GM23338 (cell line): Measurements from ENCODE around the gene TMEM38A. TPM values are rescaled to one million over a fixed set of nuclear protein-coding genes. Genes with fewer than 3 reads are reported as not detected.

Experiments
- ATAC-seq: fragments of 200-7000 bp; cut with Tn5 transposase; 3 replicates; pipeline ENCODE4 v1.9.1; 2020
- DNase-seq: peaks from one replicate; pipeline ENCODE4 v3.0.0-alpha.2; 2015; ENCODE audit warnings: low spot score
- H2AFZ ChIP-seq: fragments of 200-600 bp; sonication (generic); 2 replicates; pipeline ENCODE4 v1.8.0; 2016; ENCODE audit warnings: antibody characterized with exemption, mild to moderate bottlenecking, moderate library complexity
- H3F3A ChIP-seq: fragments of 200-600 bp; sonication (generic); replicated peaks from 2 replicates; pipeline ENCODE4 v1.8.0; 2017; ENCODE audit warnings: antibody characterized with exemption, mixed run types, low read depth
- H3K27ac ChIP-seq: fragments of 200-600 bp; sonication (generic); 2 replicates; pipeline ENCODE4 v1.6.1; 2016; ENCODE audit warnings: low read depth
- H3K27me3 ChIP-seq: fragments of 200-600 bp; sonication (generic); 2 replicates; pipeline ENCODE4 v1.8.0; 2016; ENCODE audit warnings: mild to moderate bottlenecking, mixed run types, moderate library complexity; ENCODE audit not compliant: insufficient read depth
- H3K36me3 ChIP-seq: fragments of 200-600 bp; sonication (generic); 2 replicates; pipeline ENCODE4 v1.8.0; 2016; ENCODE audit warnings: mild to moderate bottlenecking; ENCODE audit not compliant: insufficient read depth
- H3K4me1 ChIP-seq: fragments of 200-600 bp; sonication (generic); 2 replicates; pipeline ENCODE4 v1.8.0; 2016; ENCODE audit warnings: mild to moderate bottlenecking, moderate library complexity; ENCODE audit not compliant: insufficient read depth
- H3K4me2 ChIP-seq: fragments of 200-600 bp; sonication (generic); 2 replicates; pipeline ENCODE4 v1.7.1; 2017; ENCODE audit warnings: mixed run types
- H3K4me3 ChIP-seq: fragments of 200-600 bp; sonication (generic); 2 replicates; pipeline ENCODE4 v1.6.1; 2016; ENCODE audit warnings: mixed run types
- H3K79me2 ChIP-seq: fragments of 200-600 bp; sonication (generic); replicated peaks from 2 replicates; pipeline ENCODE4 v1.8.0; 2017; ENCODE audit warnings: mild to moderate bottlenecking; ENCODE audit not compliant: insufficient read depth
- H3K9me2 ChIP-seq: fragments of 200-600 bp; sonication (generic); 2 replicates; pipeline ENCODE4 v1.8.0; 2017; ENCODE audit not compliant: insufficient read depth
- H4K20me1 ChIP-seq: fragments of 200-600 bp; sonication (generic); replicated peaks from 2 replicates; pipeline ENCODE4 v1.8.0; 2017; ENCODE audit warnings: mild to moderate bottlenecking; ENCODE audit not compliant: insufficient read depth
- H3K27ac Mint-ChIP-seq: 2 replicates; pipeline ENCODE4 v1.8.0; 2020; ENCODE audit warnings: inconsistent platforms, mild to moderate bottlenecking, moderate library complexity, mixed read lengths
- H3K27me3 Mint-ChIP-seq: 3 replicates; pipeline ENCODE4 v1.8.0; 2022; ENCODE audit warnings: low read depth, mild to moderate bottlenecking, moderate library complexity, mixed read lengths, inconsistent platforms; ENCODE audit not compliant: insufficient read depth, poor library complexity
- H3K36me3 Mint-ChIP-seq: 3 replicates; pipeline ENCODE4 v1.8.0; 2021; ENCODE audit warnings: low read depth, mild to moderate bottlenecking, inconsistent platforms, moderate library complexity, mixed read lengths
- H3K4me1 Mint-ChIP-seq: 3 replicates; pipeline ENCODE4 v1.8.0; 2020; ENCODE audit warnings: mild to moderate bottlenecking, inconsistent platforms, mixed read lengths
- H3K4me3 Mint-ChIP-seq: 3 replicates; pipeline ENCODE4 v1.8.0; 2021; ENCODE audit warnings: moderate library complexity, mild to moderate bottlenecking, inconsistent platforms, mixed read lengths
- H3K9me3 Mint-ChIP-seq: 3 replicates; pipeline ENCODE4 v1.8.0; 2020; ENCODE audit warnings: moderate library complexity, mild to moderate bottlenecking, inconsistent platforms, mixed read lengths
- CREB1 ChIP-seq: fragments of 250-450 bp; sonication (Bioruptor Pico); IDR thresholded peaks from 2 replicates; pipeline ENCODE4 v1.5.0; 2020; ENCODE audit warnings: low read depth, mild to moderate bottlenecking, moderate library complexity
- CTCF ChIP-seq, 2 experiments: fragments of 200-600 bp in 1 of 2; sonication (generic) in 1 of 2; conservative IDR thresholded peaks; 2 replicates each; pipeline versions ENCODE4 v1.5.1 to v1.6.1; 2016 to 2017; ENCODE audit warnings: antibody characterized with exemption in 2 of 2, low read depth in 2 of 2, mild to moderate bottlenecking in 2 of 2, moderate library complexity in 1 of 2
- ETS1 ChIP-seq: IDR thresholded peaks from 2 replicates; pipeline ENCODE4 v1.6.1; 2016; ENCODE audit warnings: antibody characterized with exemption
- EZH2 ChIP-seq: fragments of 200-600 bp; sonication (generic); IDR thresholded peaks from one replicate; pipeline ENCODE4 v1.8.0; 2017; ENCODE audit warnings: antibody characterized with exemption, mild to moderate bottlenecking, low read depth; ENCODE audit not compliant: unreplicated experiment
- EZH2phosphoT487 ChIP-seq: fragments of 200-600 bp; sonication (generic); IDR thresholded peaks from one replicate; pipeline ENCODE4 v1.8.1; 2018; ENCODE audit warnings: antibody characterized with exemption; ENCODE audit not compliant: unreplicated experiment
- NANOG ChIP-seq: IDR thresholded peaks from 2 replicates; pipeline ENCODE4 v1.6.1; 2016; ENCODE audit warnings: antibody characterized with exemption, borderline replicate concordance
- POLR2AphosphoS5 ChIP-seq: IDR thresholded peaks from 2 replicates; pipeline ENCODE4 v1.6.1; 2016; ENCODE audit warnings: antibody characterized with exemption, low read depth
- REST ChIP-seq: IDR thresholded peaks from one replicate; pipeline ENCODE4 v1.6.1; 2018; ENCODE audit warnings: antibody characterized with exemption; ENCODE audit not compliant: unreplicated experiment
- STAT1 ChIP-seq: IDR thresholded peaks from one replicate; pipeline ENCODE4 v1.6.1; 2016; ENCODE audit warnings: antibody characterized with exemption; ENCODE audit not compliant: unreplicated experiment
- ZNF114 ChIP-seq: fragments of 250-450 bp; sonication (Bioruptor Pico); IDR thresholded peaks from 2 replicates; pipeline ENCODE4 v1.5.0; 2020; ENCODE audit warnings: mild to moderate bottlenecking, moderate library complexity
- ZNF462 ChIP-seq: fragments of 250-450 bp; sonication (Bioruptor Pico); IDR thresholded peaks from 2 replicates; pipeline ENCODE4 v1.5.0; 2020; ENCODE audit warnings: mild to moderate bottlenecking, moderate library complexity
- polyA plus RNA-seq: library from polyadenylated mRNA; unstranded; fragments of >200 nt; fragmentation: Nextera tagmentation; extraction: Ambion mirVana; gene quantifications from 2 replicates; pipeline ENCODE4 v1.2.1, GENCODE V29; 2016
- total RNA-seq: library from RNA; depleted of rRNA; stranded (reverse); fragments of >200 nt; shearing (Covaris generic); gene quantifications from 2 replicates; pipeline ENCODE4 v1.2.3, GENCODE V29; 2014

TMEM38A gene
- total and polyA plus RNA-seq, 2 experiments from 2014 or later, result 5.9 to 14.1 TPM

- peaks cover 7% of the 10 kb centered on the region for H3K36me3 ChIP-seq
- H4K20me1 ChIP-seq, result no peaks in the 10 kb centered on the region
- H3K27me3 Mint-ChIP-seq, result no peaks in the 10 kb centered on the region
- DNase-seq (no peak), ATAC-seq (no peak)
- H3K4me3 ChIP-seq, result no peak overlapping the region
- H3K9me2 ChIP-seq, result no peaks in the 10 kb centered on the region
- no peaks in the 10 kb centered on the region; the same call in 2 of the 3 replicates for H3K9me3 Mint-ChIP-seq
- TF ChIP-seq REST (no peak), EZH2 (no peak), ZNF462 (CRISPR knock-in tag) (no peak), POLR2AphosphoS5 (no peak), NANOG (no peak), STAT1 (no peak), ZNF114 (CRISPR knock-in tag) (no peak), EZH2phosphoT487 (no peak), CREB1 (CRISPR knock-in tag) (no peak), CTCF (conservative IDR thresholded peaks at IDR 0.05; ENCODE audit: low read depth in 2 of 2) (no peak), ETS1 (no peak)
- H3K36me3 Mint-ChIP-seq, result peaks cover 22% of the 10 kb centered on the region
- no peaks in the 10 kb centered on the region for H3K27me3 ChIP-seq
- H3K4me3 Mint-ChIP-seq, result no peak overlapping the region
- H3K4me1 ChIP-seq, result no peaks in the 10 kb centered on the region
- no peak overlapping the region for H3K27ac ChIP-seq
- no peak overlapping the region for H2AFZ ChIP-seq
- no peaks in the 10 kb centered on the region for H3K79me2 ChIP-seq
- H3F3A ChIP-seq, result no peaks in the 10 kb centered on the region
- no peak overlapping the region; the same call in 1 of the 2 replicates for H3K27ac Mint-ChIP-seq
- no peak overlapping the region for H3K4me2 ChIP-seq
- no peaks in the 10 kb centered on the region for H3K4me1 Mint-ChIP-seq
Measured at GRCh38 chr19:16679811-16680210, 18.9 kb downstream of the TMEM38A start.
